PC-3 (cell line): ENCODE data around the gene CAMTA1. TPM values are rescaled to one million over a fixed set of nuclear protein-coding genes. Genes with fewer than 3 reads are reported as not detected.

Source experiments
- ATAC-seq: fragments of 200-7000 bp; cut with Tn5 transposase; 2 replicates; pipeline ENCODE4 v1.9.1; 2020; ENCODE audit warnings: mild to moderate bottlenecking, moderate library complexity
- BruUV-seq: library from RNA; stranded (reverse); fragments of 400-500 nt; replicated peaks from 2 replicates; lab custom pipeline; 2021; lab: Mats Ljungman, UMichigan
- CTCF ChIA-PET: fragments of 300-600 bp; sonication (Branson Sonifier 250); formaldehyde crosslinking; loops from one replicate; lab custom pipeline; 2022; ENCODE audit warnings: antibody characterized with exemption; lab: Charles Lee
- POLR2A ChIA-PET: fragments of 300-600 bp; sonication (Branson Sonifier 250); formaldehyde crosslinking; loops from one replicate; lab custom pipeline; 2022; ENCODE audit warnings: antibody characterized with exemption; ENCODE audit not compliant: unreplicated experiment; lab: Charles Lee
- DNase-seq: peaks from one replicate; pipeline ENCODE4 v3.0.0-alpha.2; 2015
- H2AFZ ChIP-seq: fragments of 300-600 bp; sonication (generic); 2 replicates; pipeline ENCODE4 v1.6.0; 2016; ENCODE audit warnings: antibody characterized with exemption, low read length
- H3F3A ChIP-seq: fragments of 300-600 bp; sonication (generic); one replicate; pipeline ENCODE4 v1.6.0; 2017; ENCODE audit warnings: antibody characterized with exemption, low read length, control low read depth, mild to moderate bottlenecking; ENCODE audit not compliant: unreplicated experiment
- H3K27ac ChIP-seq: fragments of 300-600 bp; sonication (generic); 2 replicates; pipeline ENCODE4 v1.5.1; 2016; ENCODE audit warnings: mild to moderate bottlenecking, low read length
- H3K27me3 ChIP-seq: fragments of 300-600 bp; sonication (generic); 2 replicates; pipeline ENCODE4 v1.6.1; 2016; ENCODE audit warnings: low read length, mixed read lengths
- H3K36me3 ChIP-seq: fragments of 300-600 bp; sonication (generic); 2 replicates; pipeline ENCODE4 v1.6.1; 2016; ENCODE audit warnings: low read depth, mixed run types, low read length, mixed read lengths
- H3K4me1 ChIP-seq: fragments of 300-600 bp; sonication (generic); 2 replicates; pipeline ENCODE4 v1.5.1; 2016; ENCODE audit warnings: low read length; ENCODE audit not compliant: insufficient read depth
- H3K4me2 ChIP-seq: fragments of 300-600 bp; sonication (generic); 2 replicates; pipeline ENCODE4 v1.6.0; 2016; ENCODE audit warnings: low read length
- H3K4me3 ChIP-seq: fragments of 300-600 bp; sonication (generic); 2 replicates; pipeline ENCODE4 v1.5.1; 2016; ENCODE audit warnings: mild to moderate bottlenecking, low read length, mixed read lengths
- H3K79me2 ChIP-seq: fragments of 300-600 bp; sonication (generic); 2 replicates; pipeline ENCODE4 v1.6.1; 2017; ENCODE audit warnings: low read length, mixed read lengths
- H3K9ac ChIP-seq: fragments of 300-600 bp; sonication (generic); 2 replicates; pipeline ENCODE4 v1.6.0; 2016; ENCODE audit warnings: mild to moderate bottlenecking, low read length
- H3K9me2 ChIP-seq: fragments of 300-600 bp; sonication (generic); replicated peaks from 2 replicates; pipeline ENCODE4 v1.6.1; 2016; ENCODE audit warnings: mixed run types, low read length, mixed read lengths
- H3K9me3 ChIP-seq: fragments of 300-600 bp; sonication (generic); 2 replicates; pipeline ENCODE4 v1.6.1; 2016; ENCODE audit warnings: low read length, mixed read lengths
- H4K20me1 ChIP-seq: fragments of 300-600 bp; sonication (generic); 2 replicates; pipeline ENCODE4 v1.6.1; 2016; ENCODE audit warnings: low read length, mixed read lengths
- CTCF ChIP-seq: fragments of 300-600 bp; sonication (generic); conservative IDR thresholded peaks from 2 replicates; pipeline ENCODE4 v1.5.1; 2017; ENCODE audit warnings: antibody characterized with exemption, low read depth, mild to moderate bottlenecking, low read length
- EZH2 ChIP-seq: fragments of 300-600 bp; sonication (generic); IDR thresholded peaks from one replicate; pipeline ENCODE4 v1.6.1; 2017; ENCODE audit warnings: antibody characterized with exemption, mild to moderate bottlenecking, low read length; ENCODE audit not compliant: unreplicated experiment
- EZH2phosphoT487 ChIP-seq: fragments of 300-600 bp; sonication (generic); IDR thresholded peaks from 2 replicates; pipeline ENCODE4 v1.6.1; 2018; ENCODE audit warnings: mild to moderate bottlenecking, antibody characterized with exemption, low read length, borderline replicate concordance
- intact Hi-C: fragments of 100-400 bp; cut with micrococcal nuclease; formaldehyde crosslinking; loops from 2 replicates; pipeline ENCODE4 v1.9.0; 2023
- total RNA-seq: library from RNA; depleted of rRNA; stranded (reverse); fragments of >200 nt; gene quantifications from 2 replicates; pipeline ENCODE4 v1.2.3, GENCODE V29; 2014

The CAMTA1 gene
- total RNA-seq, 1 experiment from 2014 or later: 40.8 TPM

- intact Hi-C loops: no loop called here
These were observed 910.4 kb downstream of the CAMTA1 start for GRCh38 chr1:7695497-7696117.

GRCh38 chr1:7698641-7699040 lies 913.4 kb downstream of the CAMTA1 start:
- POLR2A ChIA-PET: no interaction called here
- H3K4me3 ChIP-seq: no peak overlapping the region
- no peak overlapping the region for H2AFZ ChIP-seq
- intact Hi-C loops: no loop called here
- no peaks in the 10 kb centered on the region for H4K20me1 ChIP-seq
- CTCF ChIA-PET: no interaction called here
- H3K79me2 ChIP-seq: no peaks in the 10 kb centered on the region
- H3K9ac ChIP-seq: no peak overlapping the region
- H3K4me1 ChIP-seq: no peaks in the 10 kb centered on the region
- H3K27me3 ChIP-seq: peaks cover 43% of the 10 kb centered on the region
- H3K9me3 ChIP-seq: no peaks in the 10 kb centered on the region
- no TSS peak for BruUV-seq
- H3K36me3 ChIP-seq: no peaks in the 10 kb centered on the region
- DNase-seq: no peak
- no peaks in the 10 kb centered on the region for H3K9me2 ChIP-seq
- no peak for TF ChIP-seq CTCF
- TF ChIP-seq EZH2: no peak
- no peak for TF ChIP-seq EZH2phosphoT487
- no peak overlapping the region for H3K27ac ChIP-seq
- no peaks in the 10 kb centered on the region for H3F3A ChIP-seq
- no peak for ATAC-seq
- H3K4me2 ChIP-seq: no peak overlapping the region

More at GRCh38 chr1:7695497-7696117, 910.4 kb downstream of the CAMTA1 start:
- Histone ChIP-seq H4K20me1 (no peaks in the 10 kb centered on the region), H3K9me3 (0 out of 2 replicates have a peak, but pooled peaks cover 4% of the 10 kb centered on the region), H3K27me3 (peaks cover 26% of the 10 kb centered on the region), H3K79me2 (no peaks in the 10 kb centered on the region), H3F3A (no peaks in the 10 kb centered on the region), H3K4me3 (no peak overlapping the region), H3K27ac (no peak overlapping the region), H3K9me2 (no peaks in the 10 kb centered on the region), H3K4me1 (no peaks in the 10 kb centered on the region), H2AFZ (no peak overlapping the region), H3K36me3 (no peaks in the 10 kb centered on the region), H3K9ac (no peak overlapping the region), H3K4me2 (no peak overlapping the region)
- no peak for DNase-seq
- POLR2A ChIA-PET: no interaction called here
- ATAC-seq: no peak
- no TSS peak for BruUV-seq
- no peak for TF ChIP-seq CTCF
- CTCF ChIA-PET: no interaction called here

- ATAC-seq (no peak), DNase-seq (no peak)
- ChIA-PET CTCF (no interaction called here), POLR2A (interaction anchor here (0.6 kb wide), 1 partner anchor 918 kb away, joined by 4 read pairs; no protein-coding TSS in a partner anchor)
- Histone ChIP-seq H3K9me2 (no peaks in the 10 kb centered on the region), H3K27ac (no peak overlapping the region), H3F3A (no peaks in the 10 kb centered on the region), H4K20me1 (no peaks in the 10 kb centered on the region), H3K4me1 (peaks cover 3% of the 10 kb centered on the region; the same call in 1 of the 2 replicates), H3K79me2 (no peaks in the 10 kb centered on the region), H3K36me3 (no peaks in the 10 kb centered on the region), H3K9me3 (no peaks in the 10 kb centered on the region), H2AFZ (no peak overlapping the region), H3K27me3 (peaks cover 57% of the 10 kb centered on the region), H3K9ac (no peak overlapping the region), H3K4me3 (no peak overlapping the region), H3K4me2 (no peak overlapping the region)
- intact Hi-C loops: no loop called here
- no TSS peak for BruUV-seq
- no peak for TF ChIP-seq CTCF
- TF ChIP-seq EZH2: no peak
- TF ChIP-seq EZH2phosphoT487: no peak
These were observed 917.1 kb downstream of the CAMTA1 start for GRCh38 chr1:7702365-7702764.
